Osteocyte (in vitro differentiated cells): ENCODE data around the gene WDR70. TPM values are rescaled to one million over a fixed set of nuclear protein-coding genes. Genes with fewer than 3 reads are reported as not detected.
"Not testable (repeated sequence)": the region's sequence is repeated elsewhere in the genome, so short reads cannot be mapped to it uniquely, and the experiment has no call there.

Experiments used
- DNase-seq: peaks from one replicate; pipeline ENCODE4 v3.0.0; 2021; ENCODE audit warnings: mixed read lengths; ENCODE audit not compliant: unreplicated experiment; ENCODE audit errors: extremely low spot score
- H3K27ac Mint-ChIP-seq: one replicate; pipeline ENCODE4 v1.8.0; 2021; ENCODE audit warnings: mild to moderate bottlenecking, mixed read lengths; ENCODE audit not compliant: unreplicated experiment
- H3K27me3 Mint-ChIP-seq: one replicate; pipeline ENCODE4 v1.8.0; 2021; ENCODE audit warnings: mixed read lengths; ENCODE audit not compliant: unreplicated experiment
- H3K36me3 Mint-ChIP-seq: one replicate; pipeline ENCODE4 v1.8.0; 2021; ENCODE audit warnings: mixed read lengths; ENCODE audit not compliant: unreplicated experiment
- H3K4me1 Mint-ChIP-seq: one replicate; pipeline ENCODE4 v1.8.0; 2021; ENCODE audit warnings: mixed read lengths; ENCODE audit not compliant: unreplicated experiment
- H3K4me3 Mint-ChIP-seq: one replicate; pipeline ENCODE4 v1.8.0; 2021; ENCODE audit warnings: mild to moderate bottlenecking, moderate library complexity, mixed read lengths; ENCODE audit not compliant: unreplicated experiment
- H3K9me3 Mint-ChIP-seq: one replicate; pipeline ENCODE4 v1.8.0; 2021; ENCODE audit warnings: mixed read lengths; ENCODE audit not compliant: unreplicated experiment
- CTCF ChIP-seq: fragments of 200-600 bp; sonication (generic); IDR thresholded peaks from 2 replicates; pipeline ENCODE4 v1.5.0; 2021; ENCODE audit warnings: antibody characterized with exemption, mild to moderate bottlenecking, moderate library complexity
- total RNA-seq: library from RNA; stranded (reverse); gene quantifications from 2 replicates; pipeline ENCODE4 v1.2.1, GENCODE V29; 2021

Gene WDR70
- total RNA-seq, 1 donor from 2014 or later: 35.4 TPM

DNA sequence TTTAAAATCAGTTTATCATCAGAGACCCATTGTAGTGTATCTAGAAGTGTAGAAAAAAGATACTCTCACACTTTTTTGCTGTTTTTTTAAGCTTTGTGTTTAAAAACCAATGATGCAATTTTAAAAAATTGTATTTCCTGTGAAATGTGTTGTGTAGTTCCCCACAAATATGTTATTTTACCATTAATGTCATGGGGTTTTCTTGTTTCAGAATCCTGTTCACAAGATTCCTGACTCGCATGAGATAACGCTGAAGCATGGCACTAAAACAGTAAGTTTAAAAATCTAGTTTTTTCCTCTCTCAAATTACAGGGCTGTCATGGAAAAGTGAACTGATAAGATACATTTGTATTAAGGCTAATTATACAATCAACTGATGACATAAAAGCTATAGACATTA, 58.6 kb downstream of the WDR70 start:
- TF ChIP-seq CTCF: no peak
- Mint-ChIP-seq H3K27me3 (no peaks in the 10 kb centered on the region), H3K36me3 (peaks cover 7% of the 10 kb centered on the region), H3K27ac (peak overlapping the region; percentile 6), H3K4me1 (peaks cover 19% of the 10 kb centered on the region), H3K9me3 (no peaks in the 10 kb centered on the region), H3K4me3 (no peak overlapping the region)
- no peak for DNase-seq

- not testable (repeated sequence) for H3K4me1 Mint-ChIP-seq, DNase-seq, H3K9me3 Mint-ChIP-seq, H3K27ac Mint-ChIP-seq, H3K27me3 Mint-ChIP-seq, H3K4me3 Mint-ChIP-seq
- H3K36me3 Mint-ChIP-seq: peaks cover 34% of the 10 kb centered on the region
These were observed 66.7 kb downstream of the WDR70 start for GRCh38 chr5:37445783-37446182.

GRCh38 chr5:37448941-37449340, 69.8 kb downstream of the WDR70 start:
- Mint-ChIP-seq H3K27ac (no peak overlapping the region), H3K4me3 (no peak overlapping the region), H3K27me3 (no peaks in the 10 kb centered on the region), H3K9me3 (no peaks in the 10 kb centered on the region), H3K36me3 (peaks cover 46% of the 10 kb centered on the region), H3K4me1 (no peaks in the 10 kb centered on the region)
- no peak for DNase-seq
- no peak for TF ChIP-seq CTCF

GRCh38 chr5:37451991-37452390, 72.9 kb downstream of the WDR70 start:
- H3K27me3 Mint-ChIP-seq, DNase-seq, H3K9me3 Mint-ChIP-seq, H3K4me1 Mint-ChIP-seq, H3K27ac Mint-ChIP-seq, H3K4me3 Mint-ChIP-seq: not testable (repeated sequence)
- H3K36me3 Mint-ChIP-seq: peaks cover 25% of the 10 kb centered on the region

GRCh38 chr5:37453252-37453651, 74.1 kb downstream of the WDR70 start:
- H3K36me3 Mint-ChIP-seq: peaks cover 27% of the 10 kb centered on the region
- DNase-seq, H3K27ac Mint-ChIP-seq, H3K4me1 Mint-ChIP-seq, H3K9me3 Mint-ChIP-seq, H3K4me3 Mint-ChIP-seq, H3K27me3 Mint-ChIP-seq: not testable (repeated sequence)

DNA sequence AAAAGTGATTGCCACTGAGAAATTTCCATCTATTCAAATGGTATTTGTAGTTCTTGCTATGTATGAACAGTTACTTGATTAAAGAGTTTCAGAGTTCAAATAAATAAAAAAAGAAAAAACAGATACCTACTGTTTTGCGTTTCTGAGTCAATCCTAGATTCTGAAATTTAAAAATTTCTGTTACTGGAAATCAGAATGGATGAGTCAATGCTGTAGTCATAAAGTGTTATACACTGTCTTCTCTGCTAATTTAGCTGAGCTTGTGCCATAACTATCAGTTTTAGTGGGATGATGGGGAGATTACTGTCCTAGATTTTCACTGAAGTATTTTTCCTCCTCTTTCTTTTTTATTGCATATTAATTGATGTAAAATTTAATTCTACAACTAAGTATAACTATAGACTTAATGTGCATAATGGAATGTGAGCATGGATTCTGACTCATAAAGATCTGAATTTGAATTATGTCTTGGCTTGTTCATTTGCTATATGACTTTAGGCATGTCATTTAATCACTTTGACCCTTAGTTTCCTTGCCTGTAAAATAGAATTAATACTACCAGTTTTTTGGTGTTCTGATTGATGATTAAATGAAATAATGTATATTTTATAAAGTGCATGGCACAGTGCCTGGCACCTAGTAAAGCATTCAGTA, 75.4 kb downstream of the WDR70 start:
- H3K4me1 Mint-ChIP-seq, H3K27me3 Mint-ChIP-seq, H3K4me3 Mint-ChIP-seq, H3K27ac Mint-ChIP-seq, DNase-seq, H3K9me3 Mint-ChIP-seq: not testable (repeated sequence)
- H3K36me3 Mint-ChIP-seq: peaks cover 25% of the 10 kb centered on the region

DNA sequence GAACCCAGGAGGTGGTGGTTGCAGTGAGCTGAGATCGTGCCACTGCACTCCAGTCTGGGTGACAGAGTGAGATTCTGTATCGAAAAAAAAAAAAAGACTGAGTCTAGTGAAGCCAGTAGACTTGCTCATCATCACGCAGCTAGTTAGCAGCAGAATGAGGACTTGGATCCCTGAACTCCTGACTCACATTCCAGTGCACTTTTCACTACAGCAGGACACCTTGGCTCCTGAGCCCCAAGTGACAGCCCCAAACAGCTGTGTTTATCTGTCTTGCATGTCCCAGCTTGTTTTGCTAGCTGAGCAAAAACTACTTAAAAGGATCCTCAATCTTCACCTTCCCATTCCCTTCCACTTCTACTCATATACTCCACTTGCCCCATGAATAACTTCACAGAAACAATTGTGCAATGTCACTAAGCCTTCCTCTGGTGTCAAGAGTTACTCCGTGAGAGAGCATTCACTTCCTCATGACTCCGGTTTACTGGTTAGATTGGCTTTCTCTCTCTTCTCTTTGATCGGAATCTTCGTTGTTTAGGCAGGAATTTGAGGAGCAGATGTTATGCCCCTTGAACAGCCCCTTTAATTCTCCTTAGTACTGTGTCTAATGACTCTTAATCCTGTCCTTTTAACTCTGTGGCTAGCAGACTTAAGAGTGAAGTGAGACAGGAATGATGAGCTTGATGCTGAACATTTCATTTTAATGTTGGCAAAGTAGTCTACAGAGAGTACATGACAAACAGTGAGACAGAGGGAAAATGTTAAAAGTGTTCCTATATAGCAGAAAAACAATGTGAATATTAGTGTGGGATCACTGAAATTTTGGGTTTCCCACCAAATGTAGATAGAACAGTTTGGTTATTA, 84.3 kb downstream of the WDR70 start:
- not testable (repeated sequence) for H3K36me3 Mint-ChIP-seq, H3K27me3 Mint-ChIP-seq, H3K4me3 Mint-ChIP-seq, H3K27ac Mint-ChIP-seq, H3K9me3 Mint-ChIP-seq, DNase-seq, H3K4me1 Mint-ChIP-seq

DNA sequence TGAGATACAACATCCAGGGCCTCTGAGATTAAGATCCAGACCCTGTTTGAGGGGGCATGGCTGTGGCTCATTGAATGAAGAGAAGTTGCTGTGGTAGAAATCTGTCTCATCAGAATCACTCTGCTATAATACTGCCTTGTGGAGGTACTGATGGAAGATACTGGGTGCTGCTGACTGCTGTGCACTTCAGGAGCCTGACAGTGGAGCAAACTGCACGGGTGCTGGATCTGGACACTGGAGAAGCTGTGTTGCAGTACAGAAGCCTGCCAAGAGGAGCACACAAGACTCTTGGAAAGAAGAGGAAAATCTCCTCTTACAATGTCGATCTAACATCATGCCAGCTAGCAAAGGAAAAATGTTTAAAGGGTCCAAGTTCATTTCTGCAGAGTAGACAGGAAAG, 85.5 kb downstream of the WDR70 start:
- not testable (repeated sequence) for DNase-seq, H3K27ac Mint-ChIP-seq, H3K9me3 Mint-ChIP-seq, H3K4me3 Mint-ChIP-seq, H3K27me3 Mint-ChIP-seq, H3K4me1 Mint-ChIP-seq, H3K36me3 Mint-ChIP-seq

DNA sequence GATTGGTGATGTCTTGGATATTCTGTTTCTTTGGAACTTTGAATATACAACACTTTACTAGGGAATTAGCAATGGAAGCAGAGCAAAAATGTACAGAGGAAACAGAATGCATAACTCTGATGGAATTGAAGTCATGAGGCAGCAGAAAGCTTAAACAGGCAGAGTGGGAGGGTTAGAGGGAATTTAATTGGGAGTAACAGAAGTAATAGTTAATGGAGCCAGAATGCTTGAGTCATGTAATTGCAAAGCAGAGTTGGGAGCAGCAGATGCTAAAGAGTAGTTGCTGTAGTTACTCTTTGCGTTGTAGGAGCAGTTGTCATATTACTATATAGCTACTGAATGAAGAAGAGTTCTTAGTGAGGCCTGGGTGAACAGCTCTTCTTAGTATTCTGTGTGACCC, 90.3 kb downstream of the WDR70 start:
- peaks cover 15% of the 10 kb centered on the region for H3K9me3 Mint-ChIP-seq
- not testable (repeated sequence) for H3K27ac Mint-ChIP-seq

More for the DNA sequence above, 90.3 kb downstream of the WDR70 start:
- H3K4me1 Mint-ChIP-seq, H3K4me3 Mint-ChIP-seq, H3K27me3 Mint-ChIP-seq, DNase-seq: not testable (repeated sequence)
- H3K36me3 Mint-ChIP-seq: peaks cover 12% of the 10 kb centered on the region
